Tibial nerve (tissue), 4 donors: ENCODE measurements around the gene KIDINS220. TPM values are rescaled to one million over a fixed set of nuclear protein-coding genes. Genes with fewer than 3 reads are reported as not detected.

ENCODE experiments used
- DNase-seq, 2 donors: peaks; one replicate each; pipeline ENCODE4 v3.0.0-alpha.2; 2019; ENCODE audit warnings: low spot score in 2 of 2
- H3K27ac ChIP-seq, 4 donors: fragments of 200-600 bp; sonication (generic) in 3 of 4; one replicate each; pipeline ENCODE4 v1.5.1; 2017 to 2019; ENCODE audit warnings: mild to moderate bottlenecking in 1 of 4
- H3K27me3 ChIP-seq, 2 donors: fragments of 200-600 bp; sonication (generic) in 1 of 2; one replicate each; pipeline versions ENCODE4 v1.5.1 to v1.6.0; 2017 to 2019
- H3K36me3 ChIP-seq, 3 donors: fragments of 200-600 bp; sonication (generic); one replicate each; pipeline ENCODE4 v1.5.1; 2018 to 2019
- H3K4me1 ChIP-seq, 4 donors: fragments of 200-600 bp; sonication (generic) in 3 of 4; one replicate each; pipeline ENCODE4 v1.5.1; 2017 to 2019
- H3K4me3 ChIP-seq, 4 donors: fragments of 200-600 bp; sonication (generic) in 3 of 4; one replicate each; pipeline ENCODE4 v1.5.1; 2017 to 2019; ENCODE audit warnings: mild to moderate bottlenecking in 1 of 4, moderate library complexity in 1 of 4
- H3K9me3 ChIP-seq, 4 donors: fragments of 200-600 bp; sonication (generic) in 3 of 4; one replicate each; pipeline ENCODE4 v1.5.1; 2017 to 2019
- EP300 ChIP-seq, 2 donors: sonication (generic); formaldehyde crosslinking; IDR thresholded peaks; one replicate each; pipeline ENCODE4 v1.6.1; 2017; ENCODE audit warnings: antibody characterized with exemption in 2 of 2, mild to moderate bottlenecking in 1 of 2
- POLR2A ChIP-seq, 2 donors: fragments of 450-650 bp; IDR thresholded peaks; one replicate each; pipeline ENCODE4 v1.6.1; 2017; ENCODE audit warnings: antibody characterized with exemption in 2 of 2, mild to moderate bottlenecking in 2 of 2, moderate library complexity in 2 of 2
- WGBS, 2 donors: methylation state at CpG; one replicate each; pipeline ENCODE4 v1.1.5; 2018; 5-methylcytosine and 5-hydroxymethylcytosine counted together
- total RNA-seq, 4 donors: library from RNA; depleted of rRNA; stranded (reverse); fragments of >200 nt; gene quantifications; one replicate each; pipeline ENCODE4 v1.1.0, GENCODE V29; 2016
- TF ChIP-seq, protein P1 (sequence below), 5 experiments: fragments of 200-600 bp in 3 of 5; fragments of 450-650 bp in 2 of 5; sonication (generic) in 3 of 5; IDR thresholded peaks; one replicate each; pipeline ENCODE4 v1.5.1; 2016 to 2019; ENCODE audit warnings: antibody characterized with exemption in 5 of 5, mild to moderate bottlenecking in 3 of 5, moderate library complexity in 2 of 5

The KIDINS220 gene
- total RNA-seq, 4 donors from 2014 or later = 80.1 to 131 (median 109) TPM

DNA sequence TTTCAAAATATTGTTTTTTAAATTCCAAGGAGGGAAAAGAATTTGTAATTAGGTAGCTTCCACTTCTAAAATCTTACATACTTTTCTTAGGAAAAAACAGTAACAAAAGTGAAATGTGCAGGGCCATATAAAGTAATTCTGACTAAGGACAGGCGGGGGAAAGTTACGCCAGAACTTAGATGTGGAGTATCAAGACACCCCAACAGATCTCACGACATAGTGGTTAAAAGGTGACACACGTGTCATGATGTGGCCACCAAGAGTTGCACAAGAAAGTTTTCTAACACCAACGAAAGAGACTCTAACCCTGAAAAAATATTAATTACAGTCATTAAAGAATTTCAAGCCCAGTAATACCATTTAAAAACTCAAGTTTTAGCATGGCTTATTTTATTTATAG is 51.0 kb downstream of the KIDINS220 start:
- DNase-seq = no peak
- Histone ChIP-seq H3K9me3 (no peaks in the 10 kb centered on the region), H3K27me3 (no peaks in the 10 kb centered on the region), H3K36me3 (peaks cover 3 to 73% (median 11%) of the 10 kb centered on the region in 3 donors), H3K27ac (no peak overlapping the region), H3K4me1 (peaks cover 0 to 4% (median 0%) of the 10 kb centered on the region in 4 donors), H3K4me3 (no peak overlapping the region)
- TF ChIP-seq, protein P1, sequence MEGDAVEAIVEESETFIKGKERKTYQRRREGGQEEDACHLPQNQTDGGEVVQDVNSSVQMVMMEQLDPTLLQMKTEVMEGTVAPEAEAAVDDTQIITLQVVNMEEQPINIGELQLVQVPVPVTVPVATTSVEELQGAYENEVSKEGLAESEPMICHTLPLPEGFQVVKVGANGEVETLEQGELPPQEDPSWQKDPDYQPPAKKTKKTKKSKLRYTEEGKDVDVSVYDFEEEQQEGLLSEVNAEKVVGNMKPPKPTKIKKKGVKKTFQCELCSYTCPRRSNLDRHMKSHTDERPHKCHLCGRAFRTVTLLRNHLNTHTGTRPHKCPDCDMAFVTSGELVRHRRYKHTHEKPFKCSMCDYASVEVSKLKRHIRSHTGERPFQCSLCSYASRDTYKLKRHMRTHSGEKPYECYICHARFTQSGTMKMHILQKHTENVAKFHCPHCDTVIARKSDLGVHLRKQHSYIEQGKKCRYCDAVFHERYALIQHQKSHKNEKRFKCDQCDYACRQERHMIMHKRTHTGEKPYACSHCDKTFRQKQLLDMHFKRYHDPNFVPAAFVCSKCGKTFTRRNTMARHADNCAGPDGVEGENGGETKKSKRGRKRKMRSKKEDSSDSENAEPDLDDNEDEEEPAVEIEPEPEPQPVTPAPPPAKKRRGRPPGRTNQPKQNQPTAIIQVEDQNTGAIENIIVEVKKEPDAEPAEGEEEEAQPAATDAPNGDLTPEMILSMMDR (IDR thresholded peaks at IDR 0.05) = no peak
- no peak for TF ChIP-seq EP300 (IDR thresholded peaks at IDR 0.05)
- no peak for TF ChIP-seq POLR2A (IDR thresholded peaks at IDR 0.05)
- WGBS, 2 donors = 89 to 95% methylated on average over 5 of the region's 5 CpGs

DNA sequence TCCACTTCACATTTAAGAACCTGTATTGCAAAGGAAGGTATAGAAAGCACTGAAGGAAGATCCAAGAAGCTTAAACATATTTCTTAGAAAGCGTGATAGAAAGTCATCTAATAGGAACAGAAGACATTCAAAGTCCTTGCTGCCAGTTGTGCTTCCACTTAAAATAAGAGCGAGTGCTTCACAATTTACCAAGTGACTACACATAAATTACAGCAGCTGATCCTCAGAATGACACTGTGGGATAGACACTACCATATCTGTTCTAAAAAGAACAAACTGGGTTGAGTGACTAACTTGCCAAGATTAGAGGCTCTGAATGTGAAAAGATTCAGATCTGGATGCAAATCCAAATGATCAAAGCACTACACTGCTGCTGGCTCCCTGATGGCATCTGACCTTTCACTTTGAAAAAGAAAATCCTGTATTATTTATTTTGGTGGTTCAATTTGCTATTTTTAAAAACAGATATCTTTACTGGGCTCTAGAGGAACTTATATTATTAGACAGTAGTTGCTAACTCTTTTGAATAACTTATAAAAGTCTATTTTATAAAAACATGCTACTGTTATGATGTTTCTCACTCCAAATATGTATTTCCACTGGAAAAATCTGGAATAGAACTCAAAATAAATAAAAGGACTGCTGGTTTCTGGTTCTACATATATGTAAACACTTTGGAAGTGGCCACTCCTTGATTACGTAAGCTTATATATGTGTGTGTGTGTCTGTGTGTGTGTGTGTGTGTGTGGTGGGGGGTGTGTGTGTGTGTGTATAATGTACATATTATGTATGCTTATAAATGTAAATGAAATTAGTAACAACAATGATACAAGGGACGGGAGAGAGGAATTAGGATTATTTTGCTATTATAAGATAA is 57.4 kb downstream of the KIDINS220 start:
- H3K36me3 ChIP-seq = peaks cover 0 to 62% (median 15%) of the 10 kb centered on the region in 3 donors
- no peak for DNase-seq
- no peak for TF ChIP-seq POLR2A (IDR thresholded peaks at IDR 0.05)
- TF ChIP-seq, protein P1 (IDR thresholded peaks at IDR 0.05) = no peak
- TF ChIP-seq EP300 (IDR thresholded peaks at IDR 0.05) = no peak
- no peaks in the 10 kb centered on the region for H3K27me3 ChIP-seq
- no peak overlapping the region for H3K27ac ChIP-seq
- H3K4me1 ChIP-seq = peaks cover 0 to 8% (median 0%) of the 10 kb centered on the region in 4 donors
- WGBS, 2 donors = 89 to 90% methylated on average over 4 of the region's 4 CpGs
- H3K4me3 ChIP-seq = no peak overlapping the region
- no peaks in the 10 kb centered on the region for H3K9me3 ChIP-seq

DNA sequence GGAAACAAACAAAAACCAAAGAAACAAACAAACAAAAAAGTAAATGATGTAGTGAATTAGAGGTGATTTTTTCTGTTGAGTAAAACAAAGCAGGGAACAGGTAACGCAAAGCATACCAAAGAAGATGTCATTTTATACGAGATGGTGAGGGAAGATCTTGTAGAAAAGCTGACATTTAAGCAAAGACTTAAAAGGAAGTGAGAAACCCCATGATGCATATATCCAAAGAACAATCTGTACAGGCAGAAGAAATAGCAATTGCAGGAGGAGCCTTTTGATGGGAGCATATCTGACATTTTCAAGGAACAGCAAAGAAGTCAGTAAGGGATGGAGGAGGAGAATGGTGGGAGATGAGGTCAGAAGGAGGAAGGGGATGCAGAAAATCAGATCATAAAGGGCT is 63.0 kb downstream of the KIDINS220 start:
- 89 to 90% methylated on average over 2 of the region's 2 CpGs for WGBS, 2 donors
- DNase-seq = no peak
- Histone ChIP-seq H3K27ac (no peak overlapping the region), H3K27me3 (no peaks in the 10 kb centered on the region), H3K4me3 (no peak overlapping the region), H3K9me3 (no peaks in the 10 kb centered on the region), H3K36me3 (peaks cover 2 to 89% (median 10%) of the 10 kb centered on the region in 3 donors), H3K4me1 (no peaks in the 10 kb centered on the region)
- TF ChIP-seq EP300 (IDR thresholded peaks at IDR 0.05) (no peak), POLR2A (IDR thresholded peaks at IDR 0.05) (no peak)
- TF ChIP-seq, protein P1 (IDR thresholded peaks at IDR 0.05) = no peak

DNA sequence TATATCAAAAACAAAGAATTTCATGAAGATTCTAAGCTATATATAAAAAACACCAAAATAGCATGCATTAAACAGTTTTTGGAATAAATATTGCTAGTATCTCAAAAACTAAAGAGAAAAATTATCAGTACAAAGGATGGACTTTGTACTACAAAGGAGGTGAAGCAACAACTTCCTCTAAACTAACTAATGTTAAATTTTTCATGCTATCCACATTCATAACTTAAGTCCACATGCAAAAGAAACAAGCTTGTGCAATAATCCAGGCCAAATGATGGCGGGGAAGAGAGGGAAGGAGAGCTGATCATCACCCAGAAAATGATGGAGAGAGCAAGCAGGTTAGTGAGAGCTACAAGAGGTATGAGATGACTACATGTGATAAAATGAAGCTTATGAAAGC is 70.1 kb downstream of the KIDINS220 start:
- no peak for DNase-seq
- no peak for TF ChIP-seq POLR2A (IDR thresholded peaks at IDR 0.05)
- TF ChIP-seq, protein P1 (IDR thresholded peaks at IDR 0.05) = no peak
- no peak for TF ChIP-seq EP300 (IDR thresholded peaks at IDR 0.05)
- H3K4me3 ChIP-seq = no peak overlapping the region
- no peaks in the 10 kb centered on the region for H3K27me3 ChIP-seq
- WGBS, 2 donors = 83 to 88% methylated on average over 1 of the region's 1 CpG
- peaks cover 0 to 43% (median 0%) of the 10 kb centered on the region in 3 donors for H3K36me3 ChIP-seq
- no peaks in the 10 kb centered on the region for H3K9me3 ChIP-seq
- no peaks in the 10 kb centered on the region for H3K4me1 ChIP-seq
- no peak overlapping the region for H3K27ac ChIP-seq

DNA sequence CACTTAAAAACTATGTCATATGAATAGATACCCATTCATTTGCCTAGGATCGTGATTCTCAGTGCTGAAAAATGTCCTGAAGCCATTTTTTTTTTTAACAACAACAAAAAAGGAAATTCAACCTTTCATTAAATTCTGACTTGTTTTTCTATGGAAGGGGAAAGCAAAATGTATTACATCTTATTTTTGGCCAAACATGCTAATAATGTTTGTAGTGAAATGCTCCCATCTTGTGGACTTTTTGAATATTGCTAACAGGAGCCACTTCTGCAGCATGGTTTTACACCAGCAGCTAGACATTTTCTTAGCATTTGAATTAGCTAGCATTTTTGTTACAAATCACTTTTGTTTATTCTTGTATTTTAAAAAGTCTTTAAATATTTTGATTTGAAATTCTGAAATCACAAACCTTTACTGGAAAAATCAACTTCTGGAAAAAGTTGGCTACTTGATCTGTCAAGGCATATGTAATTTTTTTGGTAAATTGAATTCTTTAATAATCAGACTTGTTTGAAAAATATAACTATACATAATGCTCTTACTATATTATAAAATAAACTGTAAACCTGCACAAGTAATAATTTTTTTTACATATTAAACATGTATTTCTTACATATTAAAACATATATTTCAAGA is 75.8 kb downstream of the KIDINS220 start:
- WGBS, 2 donors = 32% methylated on average over 1 of the region's 1 CpG
- Histone ChIP-seq H3K4me1 (peaks cover 0 to 16% (median 0%) of the 10 kb centered on the region in 4 donors), H3K9me3 (peaks cover 0 to under 1% (median 0%) of the 10 kb centered on the region in 4 donors), H3K4me3 (no peak overlapping the region), H3K36me3 (peaks cover 0 to 23% (median 0%) of the 10 kb centered on the region in 3 donors), H3K27ac (no peak overlapping the region), H3K27me3 (no peaks in the 10 kb centered on the region)
- DNase-seq = no peak
- TF ChIP-seq POLR2A (IDR thresholded peaks at IDR 0.05) = no peak
- TF ChIP-seq, protein P1 (IDR thresholded peaks at IDR 0.05) = peak; percentile 42 to 60 (median 54)
